GM18519 (cell line): Measurements from ENCODE around the gene PDE6C.
"Not testable (repeated sequence)": the region's sequence is repeated elsewhere in the genome, so short reads cannot be mapped to it uniquely, and the experiment has no call there.

Source experiments
- ATAC-seq: cut with Tn5 transposase; IDR thresholded peaks from one replicate; pipeline ENCODE4 v1.9.1; 2021; ENCODE audit warnings: mild to moderate bottlenecking, moderate library complexity; ENCODE audit not compliant: unreplicated experiment, low FRiP score

PDE6C gene

GRCh38 chr10:93629647-93630305, 17.4 kb downstream of the PDE6C start:
- ATAC-seq, result no peak

GRCh38 chr10:93630625-93631557, 18.6 kb downstream of the PDE6C start:
- no peak for ATAC-seq

- ATAC-seq, result no peak
These were observed 27.5 kb downstream of the PDE6C start for GRCh38 chr10:93639791-93640190.

- ATAC-seq, result no peak
These were observed 40.5 kb downstream of the PDE6C start for GRCh38 chr10:93652857-93653256.

GRCh38 chr10:93654201-93654600, 41.9 kb downstream of the PDE6C start:
- no peak for ATAC-seq

GRCh38 chr10:93656155-93656554, 43.8 kb downstream of the PDE6C start:
- no peak for ATAC-seq

- no peak for ATAC-seq
These were observed 45.4 kb downstream of the PDE6C start for GRCh38 chr10:93657757-93658156.

- ATAC-seq, result no peak
These were observed 53.7 kb downstream of the PDE6C start for GRCh38 chr10:93666030-93666429.

- ATAC-seq, result no peak
These were observed 55.5 kb downstream of the PDE6C start for GRCh38 chr10:93667795-93668194.

GRCh38 chr10:93670372-93670771, 58.0 kb downstream of the PDE6C start:
- no peak for ATAC-seq

GRCh38 chr10:93671042-93671441, 58.7 kb downstream of the PDE6C start:
- ATAC-seq, result no peak

GRCh38 chr10:93672022-93672678, 59.8 kb downstream of the PDE6C start:
- no peak for ATAC-seq

- ATAC-seq, result no peak
These were observed 60.6 kb downstream of the PDE6C start for GRCh38 chr10:93672890-93673289.

GRCh38 chr10:93673791-93674190, 61.5 kb downstream of the PDE6C start:
- no peak for ATAC-seq

GRCh38 chr10:93678386-93678785, 66.0 kb downstream of the PDE6C start:
- no peak for ATAC-seq

- ATAC-seq, result no peak
These were observed 66.7 kb downstream of the PDE6C start for GRCh38 chr10:93678805-93679587.

GRCh38 chr10:93680412-93681047, 68.2 kb downstream of the PDE6C start:
- ATAC-seq, result no peak

GRCh38 chr10:93687737-93688136, 75.4 kb downstream of the PDE6C start:
- no peak for ATAC-seq

- ATAC-seq, result no peak
These were observed 83.4 kb downstream of the PDE6C start for GRCh38 chr10:93695740-93696139.

GRCh38 chr10:93696582-93696981, 84.2 kb downstream of the PDE6C start:
- not testable (repeated sequence) for ATAC-seq
